HEK293T (cell line): ENCODE measurements around the gene MOCS3.

Source experiments
- ARNT ChIP-seq: fragments of 450-650 bp; IDR thresholded peaks from 2 replicates; pipeline ENCODE4 v1.6.1; 2017; ENCODE audit warnings: mild to moderate bottlenecking
- CTBP1 ChIP-seq: fragments of 450-650 bp; IDR thresholded peaks from 2 replicates; pipeline ENCODE4 v1.6.1; 2016; ENCODE audit warnings: borderline replicate concordance
- ELF4 ChIP-seq: fragments of 450-650 bp; IDR thresholded peaks from 2 replicates; pipeline ENCODE4 v1.6.1; 2017; ENCODE audit warnings: antibody characterized with exemption
- FOXM1 ChIP-seq: fragments of 450-650 bp; IDR thresholded peaks from 2 replicates; pipeline ENCODE4 v1.6.1; 2017; ENCODE audit warnings: mild to moderate bottlenecking, borderline replicate concordance
- SP1 ChIP-seq: fragments of 450-650 bp; IDR thresholded peaks from 2 replicates; pipeline ENCODE4 v1.6.1; 2017
- TARDBP ChIP-seq: fragments of 450-650 bp; IDR thresholded peaks from 2 replicates; pipeline ENCODE4 v1.6.1; 2016

GRCh38 chr20:50993876-50994275 lies 35.3 kb downstream of the MOCS3 start:
- TF ChIP-seq ELF4 (no peak), FOXM1 (no peak), TARDBP (no peak), SP1 (no peak), CTBP1 (no peak), ARNT (no peak)
